OCI-LY1 (cell line): ENCODE measurements around the gene CIAO1.

ENCODE experiments used
- H2AFZ ChIP-seq: fragments of 200-600 bp; sonication (generic), shearing (Covaris generic); 2 replicates; pipeline ENCODE4 v1.6.0; 2014; ENCODE audit warnings: antibody characterized with exemption, mild to moderate bottlenecking, low read length
- H3F3A ChIP-seq: fragments of 200-600 bp; sonication (generic), shearing (Covaris generic); 2 replicates; pipeline ENCODE4 v1.6.0; 2014; ENCODE audit warnings: mild to moderate bottlenecking, antibody characterized with exemption, low read length, moderate library complexity; ENCODE audit not compliant: insufficient read depth
- H3K27ac ChIP-seq: fragments of 200-600 bp; sonication (generic); 2 replicates; pipeline ENCODE4 v1.5.1; 2014; ENCODE audit warnings: low read length, mixed run types, mild to moderate bottlenecking, low read depth; ENCODE audit not compliant: poor library complexity, severe bottlenecking
- H3K27me3 ChIP-seq: fragments of 200-600 bp; sonication (generic); 2 replicates; pipeline ENCODE4 v1.6.0; 2014; ENCODE audit warnings: antibody characterized with exemption, mild to moderate bottlenecking, low read length, moderate library complexity; ENCODE audit not compliant: insufficient read depth
- H3K36me3 ChIP-seq: fragments of 200-600 bp; sonication (generic); 2 replicates; pipeline ENCODE4 v1.6.1; 2014; ENCODE audit warnings: mild to moderate bottlenecking, antibody characterized with exemption, low read length, moderate library complexity, mixed read lengths; ENCODE audit not compliant: insufficient read depth
- H3K4me1 ChIP-seq: fragments of 200-600 bp; sonication (generic); 2 replicates; pipeline ENCODE4 v1.5.1; 2014; ENCODE audit warnings: mild to moderate bottlenecking, low read length, moderate library complexity; ENCODE audit not compliant: insufficient read depth, severe bottlenecking
- H3K4me2 ChIP-seq: fragments of 200-600 bp; sonication (generic), shearing (Covaris generic); 2 replicates; pipeline ENCODE4 v1.6.1; 2014; ENCODE audit warnings: low read length
- H3K4me3 ChIP-seq: fragments of 200-600 bp; sonication (generic); 2 replicates; pipeline ENCODE4 v1.5.1; 2014; ENCODE audit warnings: low read length, low read depth, mild to moderate bottlenecking, mixed read lengths; ENCODE audit not compliant: poor library complexity, severe bottlenecking
- H3K79me2 ChIP-seq: fragments of 200-600 bp; shearing (Covaris generic); 2 replicates; pipeline ENCODE4 v1.6.1; 2016; ENCODE audit warnings: mixed run types, low read length, mixed read lengths; ENCODE audit not compliant: insufficient read depth
- H3K9ac ChIP-seq: fragments of 200-600 bp; sonication (generic), shearing (Covaris generic); 2 replicates; pipeline ENCODE4 v1.6.1; 2014; ENCODE audit warnings: mild to moderate bottlenecking, low read length, mixed read lengths
- H3K9me2 ChIP-seq: fragments of 200-600 bp; sonication (generic), shearing (Covaris generic); 2 replicates; pipeline ENCODE4 v1.6.1; 2014; ENCODE audit warnings: low read depth, mild to moderate bottlenecking, low read length, mixed read lengths
- H3K9me3 ChIP-seq: fragments of 200-600 bp; shearing (Covaris generic); 2 replicates; pipeline ENCODE4 v1.6.1; 2014; ENCODE audit warnings: low read length, mixed read lengths
- H4K20me1 ChIP-seq: fragments of 200-600 bp; sonication (generic), shearing (Covaris generic); 2 replicates; pipeline ENCODE4 v1.6.0; 2016; ENCODE audit warnings: mild to moderate bottlenecking, low read length; ENCODE audit not compliant: insufficient read depth
- CTCF ChIP-seq: fragments of 200-600 bp; sonication (generic), shearing (Covaris generic); IDR thresholded peaks from 2 replicates; pipeline ENCODE4 v1.5.1; 2017; ENCODE audit warnings: mild to moderate bottlenecking, antibody characterized with exemption, low read length, moderate library complexity, mixed read lengths
- EZH2 ChIP-seq: fragments of 200-600 bp; sonication (generic), shearing (Covaris generic); IDR thresholded peaks from 2 replicates; pipeline ENCODE4 v1.8.0; 2017; ENCODE audit warnings: borderline replicate concordance, mixed run types, mild to moderate bottlenecking, antibody characterized with exemption, low read length, moderate library complexity, mixed read lengths

CIAO1 gene

DNA sequence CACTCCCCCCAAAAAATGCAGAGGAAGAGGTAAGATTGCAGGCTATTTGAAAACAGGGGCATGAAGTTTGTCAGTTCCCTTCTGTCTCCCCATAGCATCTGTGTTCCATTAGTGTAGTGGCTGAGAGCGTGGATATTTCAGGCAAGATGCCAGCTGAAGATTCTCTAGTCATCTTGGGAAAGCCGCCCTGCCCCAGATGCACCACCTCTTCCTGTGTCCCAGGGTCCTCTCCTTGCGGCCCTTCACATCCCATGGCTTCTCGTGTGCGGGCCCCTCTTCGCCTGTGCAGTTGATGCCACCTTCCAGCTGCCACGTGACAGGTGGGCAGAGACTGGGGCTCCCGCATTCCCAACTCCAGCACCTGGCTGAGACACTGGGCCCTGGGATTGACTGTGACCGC, 16.4 kb upstream of the CIAO1 start:
- Histone ChIP-seq H3K9ac (no peak overlapping the region), H3K27ac (no peak overlapping the region), H3K9me3 (no peaks in the 10 kb centered on the region), H3K79me2 (no peaks in the 10 kb centered on the region), H3K9me2 (no peaks in the 10 kb centered on the region), H3K36me3 (peaks cover 32% of the 10 kb centered on the region), H3K4me2 (no peak overlapping the region), H3K4me3 (no peak overlapping the region), H3K4me1 (peaks cover 8% of the 10 kb centered on the region), H4K20me1 (no peaks in the 10 kb centered on the region), H3K27me3 (no peaks in the 10 kb centered on the region), H3F3A (0 out of 2 replicates have a peak, but pooled peaks cover 3% of the 10 kb centered on the region), H2AFZ (no peak overlapping the region)
- TF ChIP-seq EZH2 (no peak), CTCF (no peak)

- Histone ChIP-seq H3K4me1 (peaks cover 8% of the 10 kb centered on the region), H3K27me3 (no peaks in the 10 kb centered on the region), H3K4me2 (no peak overlapping the region), H3K9ac (no peak overlapping the region), H3K4me3 (no peak overlapping the region), H4K20me1 (no peaks in the 10 kb centered on the region), H3K79me2 (no peaks in the 10 kb centered on the region), H3K9me3 (no peaks in the 10 kb centered on the region), H3F3A (0 out of 2 replicates have a peak, but pooled peaks cover 3% of the 10 kb centered on the region), H3K9me2 (no peaks in the 10 kb centered on the region), H3K27ac (no peak overlapping the region), H2AFZ (no peak overlapping the region), H3K36me3 (peaks cover 37% of the 10 kb centered on the region)
- TF ChIP-seq EZH2 (no peak), CTCF (no peak)
Observed at GRCh38 chr2:96250188-96250587, 15.8 kb upstream of the CIAO1 start.

DNA sequence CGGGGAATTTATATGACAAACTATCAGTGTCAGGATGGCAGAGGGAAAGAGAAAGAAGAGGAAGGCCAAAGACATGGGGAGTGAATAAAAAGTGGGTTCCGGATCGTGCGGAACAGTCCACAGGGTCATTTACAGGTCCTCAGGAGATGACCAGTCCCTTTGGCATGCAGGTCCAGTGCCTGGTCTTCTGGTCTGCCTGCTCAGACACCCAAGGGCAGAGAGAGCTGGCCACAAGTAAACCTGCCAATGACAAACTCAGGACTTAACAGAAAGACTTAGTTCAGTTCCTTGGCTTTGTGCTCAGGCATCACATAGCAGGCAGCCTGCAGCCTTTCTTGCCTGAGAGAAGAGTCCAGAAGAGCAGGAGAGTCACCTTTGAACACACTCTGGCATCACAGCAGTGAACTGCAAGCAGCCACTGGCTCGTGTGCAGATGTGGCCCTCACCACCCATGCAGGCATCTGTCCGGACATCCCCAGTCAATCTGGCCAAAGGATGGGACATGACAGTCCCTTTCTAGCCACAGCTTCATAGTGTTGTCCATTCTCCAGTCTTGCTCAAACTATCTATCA, 14.2 kb upstream of the CIAO1 start:
- Histone ChIP-seq H3F3A (0 out of 2 replicates have a peak, but pooled peaks cover 3% of the 10 kb centered on the region), H3K4me1 (peaks cover 4% of the 10 kb centered on the region), H3K9ac (no peak overlapping the region), H3K9me2 (no peaks in the 10 kb centered on the region), H3K4me2 (no peak overlapping the region), H3K27me3 (no peaks in the 10 kb centered on the region), H4K20me1 (no peaks in the 10 kb centered on the region), H3K27ac (no peak overlapping the region), H3K79me2 (no peaks in the 10 kb centered on the region), H3K4me3 (no peak overlapping the region), H3K36me3 (peaks cover 45% of the 10 kb centered on the region), H2AFZ (no peak overlapping the region), H3K9me3 (no peaks in the 10 kb centered on the region)
- TF ChIP-seq CTCF: no peak
- no peak for TF ChIP-seq EZH2
